Endodermal cell (in vitro differentiated cells): ENCODE measurements around the gene CRABP2. TPM values are rescaled to one million over a fixed set of nuclear protein-coding genes. Genes with fewer than 3 reads are reported as not detected.

Experiments
- DNase-seq: peaks from one replicate; pipeline ENCODE4 v3.0.0-alpha.2; 2017
- H3K27ac ChIP-seq: 2 replicates; pipeline ENCODE4 v1.5.1; 2013; ENCODE audit warnings: mild to moderate bottlenecking, low read depth, low read length, moderate library complexity
- H3K27me3 ChIP-seq: 2 replicates; pipeline ENCODE4 v1.6.1; 2013; ENCODE audit warnings: mild to moderate bottlenecking, low read length, moderate library complexity; ENCODE audit not compliant: insufficient read depth, control insufficient read depth, poor library complexity, severe bottlenecking
- H3K36me3 ChIP-seq: 2 replicates; pipeline ENCODE4 v1.7.0; 2013; ENCODE audit warnings: mild to moderate bottlenecking, low read length, moderate library complexity; ENCODE audit not compliant: control insufficient read depth, insufficient read depth
- H3K4me1 ChIP-seq: one replicate; pipeline ENCODE4 v1.7.0; 2013; ENCODE audit warnings: low read length; ENCODE audit not compliant: control insufficient read depth, insufficient read depth
- H3K4me3 ChIP-seq: 2 replicates; pipeline ENCODE4 v1.5.1; 2013; ENCODE audit warnings: mild to moderate bottlenecking, low read length, moderate library complexity
- H3K9ac ChIP-seq: 2 replicates; pipeline ENCODE4 v1.6.1; 2013; ENCODE audit warnings: mild to moderate bottlenecking, low read length, moderate library complexity; ENCODE audit not compliant: poor library complexity, severe bottlenecking; ENCODE audit errors: extremely low read depth
- H3K9me3 ChIP-seq: 2 replicates; pipeline ENCODE4 v1.6.1; 2013; ENCODE audit warnings: mild to moderate bottlenecking, low read length, moderate library complexity; ENCODE audit not compliant: control insufficient read depth
- H3K27ac Mint-ChIP-seq: 2 replicates; pipeline ENCODE4 v1.8.0; 2020; ENCODE audit warnings: mixed read lengths
- H3K27me3 Mint-ChIP-seq: 2 replicates; pipeline ENCODE4 v1.8.0; 2021; ENCODE audit warnings: mild to moderate bottlenecking, mixed read lengths; ENCODE audit not compliant: insufficient read depth
- H3K36me3 Mint-ChIP-seq: 2 replicates; pipeline ENCODE4 v1.8.0; 2020; ENCODE audit warnings: low read depth, mixed read lengths
- H3K4me1 Mint-ChIP-seq: 2 replicates; pipeline ENCODE4 v1.8.0; 2020; ENCODE audit warnings: mixed read lengths
- H3K4me3 Mint-ChIP-seq: 2 replicates; pipeline ENCODE4 v1.8.0; 2020; ENCODE audit warnings: mild to moderate bottlenecking, moderate library complexity, mixed read lengths
- H3K9me3 Mint-ChIP-seq: 2 replicates; pipeline ENCODE4 v1.8.0; 2020; ENCODE audit warnings: mild to moderate bottlenecking, mixed read lengths
- CTCF ChIP-seq: fragments of 200-600 bp; sonication (generic); conservative IDR thresholded peaks from 2 replicates; pipeline ENCODE4 v1.5.0; 2021; ENCODE audit warnings: antibody characterized with exemption, mild to moderate bottlenecking
- WGBS, 2 experiments: methylation state at CpG; one replicate each; pipeline versions ENCODE4 v1.1.5 to v1.1.7; 2013; ENCODE audit warnings: missing lambda C conversion rate in 2 of 2, mixed read lengths in 1 of 2; ENCODE audit not compliant: insufficient coverage in 1 of 2, insufficient read length in 1 of 2; 5-methylcytosine and 5-hydroxymethylcytosine counted together
- total RNA-seq, 2 donors: library from RNA; stranded (reverse); fragmentation: NEBNext Ultra II Directional in 1 of 2; extraction: Animal tissue kit (Norgen Biotek cat#: 25700) in 1 of 2; gene quantifications; 2 replicates in 1 of 2; 3 replicates in 1 of 2; pipeline ENCODE4 v1.2.1, GENCODE V29; 2021

The CRABP2 gene
- total RNA-seq, 2 donors from 2014 or later, result 243 to 780 TPM

DNA sequence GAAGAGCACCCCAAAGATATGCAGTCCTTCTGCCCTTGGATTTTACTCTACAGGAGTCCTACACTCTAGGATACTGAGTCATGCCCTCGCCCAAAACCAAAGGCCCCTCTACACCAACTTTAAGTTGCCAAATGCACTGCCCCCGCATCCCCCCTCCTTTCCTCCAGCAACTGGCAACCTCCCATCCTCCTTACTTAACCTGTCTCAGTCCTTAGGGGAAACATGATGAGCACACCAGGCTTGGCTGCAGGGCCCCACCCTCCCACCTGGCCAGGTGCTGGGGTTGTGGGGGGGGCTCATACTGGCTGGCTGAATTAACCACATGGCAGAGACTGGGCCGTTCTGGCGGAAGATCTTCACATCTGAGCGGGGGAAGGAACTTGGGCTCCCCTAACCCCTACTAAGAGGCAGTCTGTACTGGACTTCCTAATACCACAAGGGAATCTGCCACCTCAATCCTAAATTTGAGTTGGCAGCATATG, 44.8 kb upstream of the CRABP2 start:
- Histone ChIP-seq H3K9ac (peak overlapping the region; percentile 88), H3K36me3 (peaks cover 29% of the 10 kb centered on the region), H3K4me3 (peak overlapping the region; percentile 96), H3K27ac (peak overlapping the region; percentile 3), H3K9me3 (no peaks in the 10 kb centered on the region), H3K4me1 (peaks cover 37% of the 10 kb centered on the region), H3K27me3 (no peaks in the 10 kb centered on the region)
- peak overlapping the region; percentile 98 for H3K27ac Mint-ChIP-seq
- H3K4me1 Mint-ChIP-seq, result peaks cover 50% of the 10 kb centered on the region
- H3K27me3 Mint-ChIP-seq, result no peaks in the 10 kb centered on the region
- peak; percentile 65 for DNase-seq
- H3K4me3 Mint-ChIP-seq, result peak overlapping the region; percentile 88
- H3K36me3 Mint-ChIP-seq, result peaks cover 8% of the 10 kb centered on the region
- no peaks in the 10 kb centered on the region for H3K9me3 Mint-ChIP-seq
- no peak for TF ChIP-seq CTCF
- WGBS, 2 experiments, result 0 to 8% methylated on average over 3 to 5 of the region's 5 CpGs

- peaks cover 14% of the 10 kb centered on the region for H3K36me3 Mint-ChIP-seq
- no peak for TF ChIP-seq CTCF
- Histone ChIP-seq H3K36me3 (peaks cover 36% of the 10 kb centered on the region), H3K9me3 (no peaks in the 10 kb centered on the region), H3K27ac (peak overlapping the region; percentile 6), H3K9ac (peak overlapping the region; percentile 88), H3K27me3 (no peaks in the 10 kb centered on the region), H3K4me1 (peaks cover 41% of the 10 kb centered on the region), H3K4me3 (peak overlapping the region; percentile 96)
- H3K4me3 Mint-ChIP-seq, result peak overlapping the region; percentile 88
- peak overlapping the region; percentile 98 for H3K27ac Mint-ChIP-seq
- no peaks in the 10 kb centered on the region for H3K9me3 Mint-ChIP-seq
- peaks cover 56% of the 10 kb centered on the region for H3K4me1 Mint-ChIP-seq
- 78 to 81% methylated on average over 7 to 8 of the region's 8 CpGs for WGBS, 2 experiments
- peak; percentile 41 for DNase-seq
- no peaks in the 10 kb centered on the region for H3K27me3 Mint-ChIP-seq
Measured at GRCh38 chr1:156749419-156750118, 44.2 kb upstream of the CRABP2 start.

- no peaks in the 10 kb centered on the region for H3K9me3 Mint-ChIP-seq
- Histone ChIP-seq H3K4me3 (peak overlapping the region; percentile 96), H3K4me1 (peaks cover 41% of the 10 kb centered on the region), H3K27me3 (no peaks in the 10 kb centered on the region), H3K27ac (peak overlapping the region; percentile 100), H3K9ac (peak overlapping the region; percentile 88), H3K36me3 (peaks cover 37% of the 10 kb centered on the region), H3K9me3 (no peaks in the 10 kb centered on the region)
- no peaks in the 10 kb centered on the region for H3K27me3 Mint-ChIP-seq
- DNase-seq, result peak; percentile 58
- 68 to 86% methylated on average over 6 to 9 of the region's 9 CpGs for WGBS, 2 experiments
- no peak for TF ChIP-seq CTCF
- H3K27ac Mint-ChIP-seq, result peak overlapping the region; percentile 98
- H3K4me3 Mint-ChIP-seq, result peak overlapping the region; percentile 88
- peaks cover 19% of the 10 kb centered on the region for H3K36me3 Mint-ChIP-seq
- H3K4me1 Mint-ChIP-seq, result peaks cover 58% of the 10 kb centered on the region
Measured at GRCh38 chr1:156748670-156749418, 43.5 kb upstream of the CRABP2 start.
